Measurements from ENCODE around the gene KAT14.

- TF ChIP-seq GRHL2 (CRISPR knock-in tag; IDR thresholded peaks at IDR 0.05; ENCODE audit: insufficient replicate concordance, severe bottlenecking) (no peak), SP1 (CRISPR knock-in tag; conservative IDR thresholded peaks at IDR 0.05) (no peak), CTCF (IDR thresholded peaks at IDR 0.05) (no peak), FOXP1 (CRISPR knock-in tag; IDR thresholded peaks at IDR 0.05; ENCODE audit: borderline replicate concordance) (no peak), ZNF416 (CRISPR knock-in tag; IDR thresholded peaks at IDR 0.05) (no peak)
Observed at GRCh38 chr20:18215566-18215965, 77.9 kb downstream of the KAT14 start.
